GM18508 (cell line): ENCODE measurements around the gene MRGPRF.
"Not testable (repeated sequence)": the region's sequence is repeated elsewhere in the genome, so short reads cannot be mapped to it uniquely, and the experiment has no call there.

Experiments
- ATAC-seq: cut with Tn5 transposase; IDR thresholded peaks from one replicate; pipeline ENCODE4 v1.9.1; 2021; ENCODE audit warnings: moderate number of reproducible peaks; ENCODE audit not compliant: insufficient read depth, unreplicated experiment

MRGPRF gene

DNA sequence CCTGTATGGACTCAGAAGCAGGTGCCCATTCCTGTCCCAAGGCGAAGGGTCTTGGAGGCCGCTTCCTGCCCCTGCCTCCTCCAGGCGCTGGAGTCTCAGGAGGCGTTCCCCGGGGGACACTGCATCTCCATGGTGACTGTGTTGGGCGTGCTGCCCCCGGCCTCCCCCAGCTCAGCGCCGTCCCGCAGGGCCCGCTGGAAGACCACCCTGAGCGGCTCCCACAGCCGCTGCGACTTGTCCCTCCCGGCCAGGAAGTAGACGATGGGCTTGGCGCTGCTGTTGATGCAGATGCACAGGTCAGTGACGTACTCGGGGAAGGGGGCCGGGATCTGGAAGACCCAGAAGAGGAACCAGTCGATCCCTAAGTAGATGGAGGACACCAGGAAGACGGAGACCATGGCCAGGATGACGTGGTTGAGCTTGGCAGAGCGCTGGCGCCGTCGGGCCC is 7.8 kb downstream of the MRGPRF start:
- ATAC-seq, result no peak

DNA sequence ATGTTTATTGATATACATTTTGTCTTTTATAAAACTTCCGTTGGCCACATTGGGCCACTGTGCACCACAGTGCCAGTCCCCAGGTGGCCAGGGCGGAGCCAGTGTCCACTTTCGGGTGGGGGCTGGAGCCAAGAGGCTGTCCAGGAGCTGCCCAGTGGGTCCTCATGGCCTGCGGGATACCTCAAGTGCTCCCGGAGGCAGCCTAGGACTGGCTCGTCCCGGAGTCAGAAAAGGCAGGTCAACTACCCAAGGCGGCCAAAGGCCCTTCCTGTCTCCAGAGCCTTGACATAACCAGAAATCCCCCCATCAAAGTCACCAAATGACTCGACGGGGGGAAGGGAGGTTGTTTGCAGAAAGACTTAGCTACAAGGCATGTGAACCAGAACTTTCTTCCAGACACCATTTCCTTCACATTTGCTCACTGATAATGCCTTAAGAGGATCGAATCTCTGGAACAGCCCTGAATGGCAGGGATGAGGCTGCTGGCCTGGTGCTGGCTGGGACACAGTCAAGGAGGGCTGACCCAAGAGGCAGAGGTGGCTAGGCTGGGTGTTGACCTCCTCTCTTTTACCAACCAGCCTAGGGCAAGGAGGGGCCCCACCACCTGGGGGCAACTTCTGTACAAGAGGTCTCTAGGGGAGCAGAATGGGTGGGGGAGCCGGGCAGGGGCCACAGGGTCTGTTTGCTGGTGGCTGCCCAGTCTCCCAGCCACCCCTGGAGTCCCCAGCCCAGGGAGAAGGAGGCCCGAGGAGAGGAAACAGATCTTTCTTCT is 8.4 kb downstream of the MRGPRF start:
- no peak for ATAC-seq

DNA sequence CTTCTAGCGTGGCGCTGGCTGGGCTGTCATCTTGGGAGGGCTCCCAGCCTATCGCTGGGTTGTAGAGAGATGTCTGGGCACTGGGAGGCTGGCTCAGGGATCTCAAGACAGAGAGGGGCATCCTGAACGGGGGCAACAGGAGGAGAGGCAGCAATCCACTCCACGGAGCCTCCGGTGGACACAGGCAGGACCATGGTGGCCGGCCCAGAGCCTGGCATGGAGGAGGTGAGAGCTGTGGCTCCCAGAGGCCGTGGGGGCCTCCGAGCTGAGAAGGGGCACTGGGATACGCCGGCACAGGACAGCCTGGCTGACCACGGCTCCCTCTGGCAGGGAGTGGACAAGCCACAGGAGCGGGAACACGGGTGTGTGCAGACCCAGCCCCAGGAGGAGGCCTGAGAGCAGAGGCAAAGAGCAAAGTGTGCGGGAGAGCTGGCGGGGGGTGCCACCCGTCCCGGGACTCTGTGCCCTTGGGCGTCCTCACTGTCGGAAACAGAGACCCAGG is 9.1 kb downstream of the MRGPRF start:
- no peak for ATAC-seq

DNA sequence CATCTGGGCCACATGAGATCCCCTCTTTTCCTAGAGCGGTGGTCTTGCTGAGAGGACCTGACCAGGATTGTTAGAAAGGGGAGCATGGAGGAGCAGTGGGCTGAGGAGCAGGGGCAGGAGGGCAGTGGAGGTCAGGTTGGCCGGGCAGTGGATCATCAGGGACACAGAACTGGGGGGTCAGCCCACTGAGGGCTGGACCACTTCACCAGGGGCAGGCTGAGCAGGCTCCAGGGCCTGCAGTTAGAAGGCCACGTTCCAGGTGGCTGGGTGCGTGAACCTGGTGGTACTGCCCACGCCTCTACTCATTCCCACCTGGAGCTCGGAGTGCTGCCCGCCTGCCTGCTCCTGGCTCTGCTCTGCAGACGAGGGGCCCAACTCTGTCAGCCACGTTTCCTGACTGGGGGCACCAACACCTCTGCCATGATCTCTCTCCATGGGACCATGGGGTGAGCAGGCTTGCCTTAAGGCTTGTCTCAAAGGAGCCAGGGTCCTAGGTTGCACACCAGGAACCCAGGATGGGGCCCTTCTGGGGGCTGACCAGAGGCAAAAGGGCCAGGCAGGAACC is 9.7 kb downstream of the MRGPRF start:
- ATAC-seq, result no peak

DNA sequence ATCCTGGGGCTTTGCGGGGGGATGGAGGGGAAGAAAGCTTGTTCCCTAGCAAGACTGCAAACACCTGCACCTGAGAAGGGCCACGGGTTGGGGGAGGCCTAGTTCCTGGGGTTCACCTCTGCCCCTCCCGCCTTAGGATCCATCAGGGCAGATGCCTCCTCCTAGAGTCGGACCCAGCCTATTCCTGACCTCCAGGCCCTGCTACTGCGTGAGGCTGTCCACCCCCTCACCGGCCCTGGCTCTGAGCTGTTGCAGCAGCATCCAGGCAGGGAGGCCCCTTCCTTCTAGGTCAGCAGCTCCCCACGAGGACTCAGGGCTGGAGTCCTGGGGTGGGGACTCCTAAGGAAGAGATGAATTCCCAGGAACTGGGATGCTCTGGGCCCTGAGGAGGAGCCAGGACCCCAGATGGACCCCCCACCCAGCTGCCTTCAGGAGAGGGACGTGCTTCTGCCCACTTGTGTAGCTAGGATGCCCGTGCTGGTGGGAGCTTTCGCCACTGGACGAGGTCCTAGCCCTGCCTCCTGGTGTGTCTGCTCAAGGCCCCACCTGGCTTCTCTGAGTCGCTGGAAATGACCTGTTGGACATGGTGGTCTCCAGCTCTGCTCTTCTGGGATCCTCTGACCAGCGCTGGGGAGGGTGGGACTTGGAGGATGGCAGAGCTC is 10.3 kb downstream of the MRGPRF start:
- ATAC-seq, result no peak

DNA sequence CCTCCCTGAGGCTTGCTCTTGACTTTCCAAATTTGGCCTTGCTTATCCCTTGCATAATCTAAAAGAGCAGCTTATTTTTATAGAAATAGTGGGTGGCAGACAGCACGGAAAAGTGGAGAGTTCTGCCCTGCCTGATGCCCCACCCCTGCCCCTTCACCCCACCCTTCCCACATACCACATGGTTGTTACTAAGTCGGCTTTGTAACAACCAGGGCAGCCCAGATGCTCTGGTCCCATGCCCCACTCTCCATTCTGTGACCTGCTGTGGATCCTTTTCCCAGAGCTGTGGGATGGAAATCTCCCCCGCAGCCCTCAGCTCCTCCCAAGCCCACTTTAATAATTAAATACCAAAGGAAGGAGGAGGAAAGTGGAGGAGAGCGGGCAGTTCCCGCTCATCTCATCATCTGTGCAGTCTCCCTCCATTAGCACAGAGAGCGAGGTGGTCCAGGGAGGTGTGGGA is 10.9 kb downstream of the MRGPRF start:
- ATAC-seq, result no peak

DNA sequence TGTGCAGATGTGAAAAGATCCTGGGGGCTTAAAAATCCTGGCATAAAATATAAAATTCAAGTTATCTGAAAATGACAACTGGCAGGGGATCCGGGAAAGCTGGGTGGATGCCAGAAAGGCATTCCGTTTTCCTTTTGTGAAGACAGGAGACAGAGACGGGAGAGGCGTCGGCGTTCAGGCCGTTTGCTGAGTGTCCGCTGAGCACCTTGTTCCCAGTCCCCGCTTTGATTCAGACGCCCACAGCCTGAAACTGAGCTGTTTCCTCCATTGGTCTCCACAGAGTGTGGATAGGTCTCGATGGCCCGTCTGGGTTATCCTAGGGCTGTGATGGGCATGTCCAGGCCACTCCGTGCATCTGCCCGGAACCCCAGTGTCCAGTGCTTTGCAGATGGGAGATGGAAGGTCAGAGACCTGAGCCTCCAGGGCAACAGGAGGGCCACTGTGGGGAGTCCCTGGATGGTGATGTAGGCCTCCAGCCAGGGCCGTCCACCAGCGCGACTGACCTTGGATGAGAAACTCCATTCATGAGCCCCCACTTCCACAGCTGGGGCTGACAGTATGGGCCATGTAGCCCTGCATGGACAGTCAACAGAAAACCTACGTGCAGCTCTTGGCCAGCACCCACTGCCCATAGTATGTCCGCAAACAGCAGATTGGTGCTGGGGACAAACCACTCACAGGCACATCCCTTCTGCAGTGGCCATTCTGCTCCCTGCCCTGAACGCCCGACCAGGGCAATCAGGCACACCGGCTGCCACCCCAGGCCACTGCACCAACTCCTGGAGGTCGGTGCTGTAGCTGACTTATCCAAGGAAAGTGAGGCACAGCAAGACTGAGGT is 11.6 kb downstream of the MRGPRF start:
- ATAC-seq, result no peak

DNA sequence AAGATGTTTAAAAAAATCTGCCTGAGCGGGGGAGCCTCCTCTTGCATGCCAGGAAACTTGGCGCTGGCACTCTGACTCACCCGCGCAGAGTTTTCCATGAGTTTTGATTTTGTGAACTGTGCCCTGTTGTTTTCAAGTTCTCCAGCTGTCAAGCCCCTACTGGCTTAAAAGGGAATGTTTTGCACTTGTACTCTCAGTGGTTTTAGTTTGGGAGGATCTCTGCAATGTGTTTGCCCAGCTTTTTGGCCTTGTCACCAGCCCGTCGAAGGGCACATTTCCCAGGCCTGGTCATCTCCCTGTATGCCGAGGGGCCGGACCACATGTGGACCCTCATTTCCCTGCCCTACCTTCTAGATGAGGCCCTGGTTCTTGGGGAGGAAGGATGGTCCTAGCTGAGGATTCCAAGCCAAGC is 12.2 kb downstream of the MRGPRF start:
- ATAC-seq, result no peak

DNA sequence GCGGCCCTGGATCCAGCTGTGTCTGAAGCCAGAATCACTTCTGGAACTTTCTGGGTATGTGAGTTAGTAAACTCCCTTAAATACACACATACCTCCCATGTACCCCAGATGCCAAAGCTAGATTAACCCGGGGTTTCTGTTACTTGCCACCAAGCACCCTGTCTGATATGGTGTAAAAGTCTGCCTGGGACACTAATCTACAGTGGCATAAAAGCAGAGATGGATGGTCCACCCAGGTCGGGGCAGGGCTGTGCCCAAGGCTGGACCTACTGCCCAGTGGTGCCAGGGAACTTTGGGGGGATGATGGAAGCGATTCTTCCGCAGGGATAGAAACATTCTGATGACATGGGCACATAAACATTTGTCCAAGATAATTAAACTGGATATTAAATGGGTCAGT is 12.7 kb downstream of the MRGPRF start:
- no peak for ATAC-seq

DNA sequence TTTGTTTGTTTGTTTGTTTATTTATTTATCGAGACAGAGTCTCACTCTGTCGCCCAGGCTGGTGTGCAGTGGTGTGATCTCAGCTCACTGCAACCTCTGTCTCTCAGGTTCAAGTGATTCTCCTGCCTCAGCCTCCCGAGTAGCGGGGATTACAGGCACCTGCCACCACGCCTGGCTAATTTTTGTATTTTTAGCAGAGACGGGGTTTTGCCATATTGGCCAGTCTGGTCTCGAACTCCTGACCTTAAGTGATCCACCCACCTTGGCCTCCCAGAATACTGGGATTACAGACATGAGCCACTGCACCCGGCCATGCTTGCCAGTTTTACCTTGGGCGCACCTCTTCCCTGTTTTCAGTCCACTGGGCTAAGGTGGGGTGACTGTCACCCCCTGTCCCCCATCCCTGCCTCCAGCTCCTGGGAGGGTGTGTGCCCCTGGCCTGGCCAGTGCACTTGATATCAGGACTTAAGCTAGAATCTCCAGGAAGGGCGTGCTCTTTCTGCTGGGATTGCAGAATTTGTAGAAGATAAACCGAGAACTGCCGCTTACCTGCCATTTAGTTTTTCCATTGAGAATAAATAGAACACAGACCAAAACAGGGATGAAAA is 13.2 kb downstream of the MRGPRF start:
- ATAC-seq, result not testable (repeated sequence)

DNA sequence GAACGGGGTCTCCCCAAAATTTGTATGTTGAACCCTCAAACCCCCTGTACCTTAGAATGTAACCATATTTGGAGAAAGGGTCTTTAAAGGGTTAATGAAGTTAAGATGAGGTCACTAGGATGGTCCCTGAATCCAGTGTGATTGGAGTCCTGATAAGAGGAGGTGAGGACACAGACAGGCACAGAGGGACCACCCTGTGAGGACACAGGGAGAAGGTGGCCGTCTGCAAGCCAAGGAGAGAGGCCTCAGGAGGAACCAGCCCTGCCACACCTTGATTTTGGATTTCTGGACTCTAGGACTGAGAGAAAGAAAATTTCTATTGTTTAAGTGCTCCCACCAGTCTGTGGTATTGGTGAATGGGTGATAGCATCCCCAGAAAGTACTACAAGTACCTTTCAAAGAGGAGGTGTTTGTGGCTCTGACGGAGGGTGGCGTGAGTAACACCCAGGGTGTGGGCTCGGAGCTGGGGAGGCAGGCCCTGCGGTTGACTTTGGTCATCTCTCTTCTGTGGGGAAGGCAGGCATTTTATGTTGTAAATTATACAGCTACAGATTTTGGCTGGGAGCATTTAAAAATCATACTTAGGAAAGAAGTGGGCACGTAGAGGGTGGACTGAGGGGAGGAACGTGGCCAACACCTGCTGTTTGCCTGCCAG is 13.8 kb downstream of the MRGPRF start:
- ATAC-seq, result no peak

DNA sequence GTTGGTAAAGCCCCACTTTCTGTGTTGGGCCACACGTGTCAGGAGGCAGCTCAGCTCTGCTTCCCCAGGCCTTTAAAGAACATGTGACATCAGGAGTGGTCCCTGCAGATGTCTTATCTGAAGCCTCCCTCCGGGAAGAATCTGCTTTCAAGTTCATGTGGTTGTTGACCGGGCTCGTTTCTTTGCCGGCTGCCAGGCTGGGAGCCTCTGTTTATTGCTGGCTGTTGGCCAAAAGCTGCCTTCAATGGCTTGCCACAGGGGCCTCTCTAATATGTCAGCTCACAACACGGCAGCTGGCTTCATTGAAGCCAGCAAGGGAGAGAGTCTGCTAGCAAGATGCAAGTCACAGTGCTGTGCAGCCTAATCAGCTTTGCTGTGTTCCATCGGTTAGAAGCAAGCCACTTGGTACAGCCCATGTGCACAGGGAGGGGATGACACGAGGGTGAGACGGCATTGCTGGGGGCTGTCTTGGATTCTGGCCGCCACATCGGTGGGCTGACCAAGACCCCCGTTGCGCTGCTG is 14.6 kb downstream of the MRGPRF start:
- ATAC-seq, result no peak

DNA sequence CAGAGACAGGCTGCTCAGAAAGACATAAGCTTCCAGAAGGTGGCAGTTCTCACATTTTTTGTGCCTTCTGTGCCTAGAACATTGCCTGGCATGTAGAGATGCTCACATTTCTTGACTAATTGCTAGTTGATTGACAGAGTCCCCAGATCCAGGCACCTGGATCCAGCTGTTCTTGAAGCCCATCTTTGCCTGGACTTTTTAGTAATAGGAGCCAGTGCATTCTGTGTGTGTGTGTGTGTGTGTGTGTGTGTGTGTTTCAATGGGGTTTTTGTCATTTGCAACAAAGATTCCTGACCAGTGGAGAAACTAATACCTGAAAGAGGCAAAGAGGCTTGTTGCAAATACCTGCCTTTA is 15.1 kb downstream of the MRGPRF start:
- ATAC-seq, result no peak

DNA sequence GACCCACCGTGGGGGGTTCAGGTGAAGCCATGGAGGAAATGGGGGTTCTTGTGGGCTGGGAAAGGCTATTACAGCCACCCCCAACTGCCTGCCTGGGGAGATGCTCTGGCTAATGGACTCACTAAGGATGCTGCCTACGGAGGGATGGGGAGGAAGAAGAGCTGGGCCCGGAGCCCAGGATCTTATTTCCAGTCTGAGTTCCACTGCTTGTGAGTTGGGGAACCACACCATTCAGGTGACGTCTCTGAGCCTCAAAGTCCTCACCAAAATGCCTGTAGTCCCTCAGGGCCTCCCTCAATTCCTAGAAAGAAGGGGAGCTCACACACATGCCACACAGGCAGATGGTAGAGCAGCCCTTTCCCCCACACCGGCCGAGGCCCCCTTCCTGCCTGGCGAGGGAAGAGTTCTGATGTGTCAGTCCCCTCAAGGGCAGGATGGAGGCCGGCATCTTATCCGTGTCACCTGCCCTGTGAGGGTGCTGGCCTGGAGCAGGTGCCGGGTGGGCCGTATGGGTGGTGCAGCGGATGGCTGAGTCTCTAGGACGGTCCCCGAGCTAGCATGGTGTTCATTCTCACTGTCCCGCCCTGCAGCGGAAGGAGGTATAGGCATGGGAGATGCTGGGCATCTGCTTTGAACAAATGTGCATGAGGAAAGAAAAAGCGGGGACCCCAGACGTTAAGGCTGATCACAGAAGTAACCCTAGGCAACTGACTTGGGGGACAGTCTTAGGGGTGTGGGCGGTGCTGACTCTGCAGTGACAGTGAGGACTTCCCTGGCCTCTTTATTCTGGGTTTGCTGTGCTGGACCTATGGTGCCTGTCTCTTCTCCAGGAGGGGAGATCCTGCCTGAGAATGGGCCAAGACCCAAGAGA is 15.7 kb downstream of the MRGPRF start:
- no peak for ATAC-seq

DNA sequence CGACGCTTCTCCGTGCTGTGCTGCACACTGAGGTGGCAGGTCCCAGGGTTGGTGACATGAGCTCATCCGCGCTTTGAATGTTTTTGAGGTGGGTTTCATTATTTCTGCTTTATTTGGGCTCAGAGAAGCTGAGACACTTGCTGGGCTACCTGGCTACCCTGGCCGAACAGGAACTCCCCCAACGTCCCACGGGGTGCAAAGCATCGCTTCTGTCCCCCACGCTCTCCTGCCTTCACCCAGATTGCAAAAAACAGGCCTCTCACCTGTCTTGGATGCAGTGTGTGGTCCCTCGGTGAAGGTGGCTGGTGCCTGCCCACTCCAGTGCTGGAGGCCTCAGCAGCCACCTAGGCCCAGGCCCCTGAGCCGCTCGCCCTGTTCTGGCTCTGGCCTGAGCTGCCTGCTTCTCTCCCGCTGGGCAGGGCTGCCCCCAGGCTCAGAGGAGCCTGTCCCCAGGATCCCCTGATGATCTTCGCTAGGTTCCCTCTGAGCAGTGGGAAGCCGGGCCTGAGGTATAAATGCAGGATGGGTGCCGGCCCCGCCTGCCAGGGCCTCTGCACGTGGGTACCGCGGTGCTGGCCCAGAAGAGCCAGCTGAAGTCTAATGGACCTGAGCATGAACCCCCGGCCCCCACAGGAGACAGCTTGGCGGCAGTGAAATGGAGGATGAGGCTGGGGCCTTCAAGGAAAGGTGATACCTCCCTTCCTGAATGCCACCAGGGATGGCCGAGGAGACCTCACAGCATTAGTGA is 16.5 kb downstream of the MRGPRF start:
- no peak for ATAC-seq

DNA sequence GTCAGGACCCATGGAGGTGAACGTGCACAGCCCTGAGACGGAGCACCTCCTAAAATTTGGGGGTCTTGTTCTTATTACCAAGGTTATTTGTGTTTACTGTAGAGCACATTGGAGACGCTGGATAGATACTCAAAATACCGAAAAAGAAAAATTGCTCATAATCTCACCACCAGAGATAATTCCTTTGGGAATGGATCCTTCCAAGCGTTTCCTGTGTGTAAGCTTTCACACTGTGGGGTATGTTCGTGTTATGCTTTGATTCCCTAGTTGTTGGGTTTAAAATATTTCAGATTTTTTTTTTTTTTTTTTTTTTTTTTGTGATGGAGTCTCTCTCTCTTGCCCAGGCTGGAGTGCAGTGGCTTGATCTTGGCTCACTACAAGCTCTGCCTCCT is 18.2 kb downstream of the MRGPRF start:
- no peak for ATAC-seq

DNA sequence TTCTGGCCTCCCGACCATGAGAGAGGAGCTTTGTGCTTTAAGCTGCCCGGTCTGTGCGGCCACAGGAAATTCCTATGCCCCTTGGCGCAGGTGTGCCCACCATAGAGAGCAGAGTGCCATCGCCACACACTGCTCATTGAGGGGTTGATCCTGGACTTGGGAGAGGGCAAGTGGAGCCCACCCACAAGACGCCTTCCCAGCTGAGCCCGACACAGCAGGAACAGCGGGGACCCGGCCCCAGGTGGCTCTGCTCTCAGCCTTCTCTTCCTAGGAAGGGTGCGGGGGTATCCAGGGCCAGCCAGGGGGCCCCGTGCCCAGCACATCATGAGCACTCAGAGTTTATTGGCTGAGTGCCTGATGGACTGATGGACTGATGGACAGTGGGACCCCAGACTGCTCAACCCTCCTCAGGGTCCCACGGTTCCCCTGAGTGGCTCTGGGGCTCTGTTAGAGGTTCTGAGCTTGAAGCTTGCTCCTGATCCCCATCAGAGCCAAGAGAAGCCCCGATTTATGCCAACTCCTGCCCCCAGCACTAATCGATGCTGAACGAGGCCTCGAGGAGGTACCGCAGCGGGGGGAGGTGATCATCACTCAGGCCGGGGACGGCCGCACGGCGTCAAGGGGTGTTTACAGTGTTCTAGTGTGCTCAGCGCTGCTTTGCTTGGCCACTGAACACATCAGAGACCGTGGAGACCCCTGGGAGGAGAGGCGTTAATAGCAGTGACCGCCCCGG is 18.7 kb downstream of the MRGPRF start:
- no peak for ATAC-seq
